PC-3 (cell line): ENCODE results near the gene RNF7. TPM values are rescaled to one million over a fixed set of nuclear protein-coding genes. Genes with fewer than 3 reads are reported as not detected.

Experiments used
- ATAC-seq: fragments of 200-7000 bp; cut with Tn5 transposase; 2 replicates; pipeline ENCODE4 v1.9.1; 2020; ENCODE audit warnings: mild to moderate bottlenecking, moderate library complexity
- BruUV-seq: library from RNA; stranded (reverse); fragments of 400-500 nt; replicated peaks from 2 replicates; lab custom pipeline; 2021; lab: Mats Ljungman, UMichigan
- CTCF ChIA-PET: fragments of 300-600 bp; sonication (Branson Sonifier 250); formaldehyde crosslinking; loops from one replicate; lab custom pipeline; 2022; ENCODE audit warnings: antibody characterized with exemption; lab: Charles Lee
- POLR2A ChIA-PET: fragments of 300-600 bp; sonication (Branson Sonifier 250); formaldehyde crosslinking; loops from one replicate; lab custom pipeline; 2022; ENCODE audit warnings: antibody characterized with exemption; ENCODE audit not compliant: unreplicated experiment; lab: Charles Lee
- DNase-seq: peaks from one replicate; pipeline ENCODE4 v3.0.0-alpha.2; 2015
- H2AFZ ChIP-seq: fragments of 300-600 bp; sonication (generic); 2 replicates; pipeline ENCODE4 v1.6.0; 2016; ENCODE audit warnings: antibody characterized with exemption, low read length
- H3F3A ChIP-seq: fragments of 300-600 bp; sonication (generic); one replicate; pipeline ENCODE4 v1.6.0; 2017; ENCODE audit warnings: antibody characterized with exemption, low read length, control low read depth, mild to moderate bottlenecking; ENCODE audit not compliant: unreplicated experiment
- H3K27ac ChIP-seq: fragments of 300-600 bp; sonication (generic); 2 replicates; pipeline ENCODE4 v1.5.1; 2016; ENCODE audit warnings: mild to moderate bottlenecking, low read length
- H3K27me3 ChIP-seq: fragments of 300-600 bp; sonication (generic); 2 replicates; pipeline ENCODE4 v1.6.1; 2016; ENCODE audit warnings: low read length, mixed read lengths
- H3K36me3 ChIP-seq: fragments of 300-600 bp; sonication (generic); 2 replicates; pipeline ENCODE4 v1.6.1; 2016; ENCODE audit warnings: low read depth, mixed run types, low read length, mixed read lengths
- H3K4me1 ChIP-seq: fragments of 300-600 bp; sonication (generic); 2 replicates; pipeline ENCODE4 v1.5.1; 2016; ENCODE audit warnings: low read length; ENCODE audit not compliant: insufficient read depth
- H3K4me2 ChIP-seq: fragments of 300-600 bp; sonication (generic); 2 replicates; pipeline ENCODE4 v1.6.0; 2016; ENCODE audit warnings: low read length
- H3K4me3 ChIP-seq: fragments of 300-600 bp; sonication (generic); 2 replicates; pipeline ENCODE4 v1.5.1; 2016; ENCODE audit warnings: mild to moderate bottlenecking, low read length, mixed read lengths
- H3K79me2 ChIP-seq: fragments of 300-600 bp; sonication (generic); 2 replicates; pipeline ENCODE4 v1.6.1; 2017; ENCODE audit warnings: low read length, mixed read lengths
- H3K9ac ChIP-seq: fragments of 300-600 bp; sonication (generic); 2 replicates; pipeline ENCODE4 v1.6.0; 2016; ENCODE audit warnings: mild to moderate bottlenecking, low read length
- H3K9me2 ChIP-seq: fragments of 300-600 bp; sonication (generic); replicated peaks from 2 replicates; pipeline ENCODE4 v1.6.1; 2016; ENCODE audit warnings: mixed run types, low read length, mixed read lengths
- H3K9me3 ChIP-seq: fragments of 300-600 bp; sonication (generic); 2 replicates; pipeline ENCODE4 v1.6.1; 2016; ENCODE audit warnings: low read length, mixed read lengths
- H4K20me1 ChIP-seq: fragments of 300-600 bp; sonication (generic); 2 replicates; pipeline ENCODE4 v1.6.1; 2016; ENCODE audit warnings: low read length, mixed read lengths
- EZH2 ChIP-seq: fragments of 300-600 bp; sonication (generic); IDR thresholded peaks from one replicate; pipeline ENCODE4 v1.6.1; 2017; ENCODE audit warnings: antibody characterized with exemption, mild to moderate bottlenecking, low read length; ENCODE audit not compliant: unreplicated experiment
- EZH2phosphoT487 ChIP-seq: fragments of 300-600 bp; sonication (generic); IDR thresholded peaks from 2 replicates; pipeline ENCODE4 v1.6.1; 2018; ENCODE audit warnings: mild to moderate bottlenecking, antibody characterized with exemption, low read length, borderline replicate concordance
- intact Hi-C: fragments of 100-400 bp; cut with micrococcal nuclease; formaldehyde crosslinking; loops from 2 replicates; pipeline ENCODE4 v1.9.0; 2023
- total RNA-seq: library from RNA; depleted of rRNA; stranded (reverse); fragments of >200 nt; gene quantifications from 2 replicates; pipeline ENCODE4 v1.2.3, GENCODE V29; 2014
- TF ChIP-seq, protein P1 (sequence below): fragments of 300-600 bp; sonication (generic); conservative IDR thresholded peaks from 2 replicates; pipeline ENCODE4 v1.5.1; 2017; ENCODE audit warnings: antibody characterized with exemption, low read depth, mild to moderate bottlenecking, low read length

The RNF7 gene
- total RNA-seq, 1 experiment from 2014 or later: 42.9 TPM

GRCh38 chr3:141738891-141739363 is 829 bp downstream of the RNF7 start:
- BruUV-seq: TSS peak; percentile 57
- CTCF ChIA-PET: interaction anchor here (0.7 to 1.2 kb wide), 2 partner anchors 50 to 128 kb away, joined by 3 to 9 read pairs; no protein-coding TSS in a partner anchor
- ATAC-seq: peak; percentile 2; the same call in 1 of the 2 replicates

GRCh38 chr3:141739731-141740130 is 1.6 kb downstream of the RNF7 start:
- CTCF ChIA-PET: no interaction called here
- no peaks in the 10 kb centered on the region for H3F3A ChIP-seq
- ATAC-seq (no peak), DNase-seq (no peak)
- H3K4me2 ChIP-seq: peak overlapping the region; percentile 96
- no peaks in the 10 kb centered on the region for H3K9me3 ChIP-seq
- H3K9me2 ChIP-seq: no peaks in the 10 kb centered on the region
- no peak for TF ChIP-seq EZH2
- TF ChIP-seq EZH2phosphoT487: no peak
- TF ChIP-seq, protein P1, sequence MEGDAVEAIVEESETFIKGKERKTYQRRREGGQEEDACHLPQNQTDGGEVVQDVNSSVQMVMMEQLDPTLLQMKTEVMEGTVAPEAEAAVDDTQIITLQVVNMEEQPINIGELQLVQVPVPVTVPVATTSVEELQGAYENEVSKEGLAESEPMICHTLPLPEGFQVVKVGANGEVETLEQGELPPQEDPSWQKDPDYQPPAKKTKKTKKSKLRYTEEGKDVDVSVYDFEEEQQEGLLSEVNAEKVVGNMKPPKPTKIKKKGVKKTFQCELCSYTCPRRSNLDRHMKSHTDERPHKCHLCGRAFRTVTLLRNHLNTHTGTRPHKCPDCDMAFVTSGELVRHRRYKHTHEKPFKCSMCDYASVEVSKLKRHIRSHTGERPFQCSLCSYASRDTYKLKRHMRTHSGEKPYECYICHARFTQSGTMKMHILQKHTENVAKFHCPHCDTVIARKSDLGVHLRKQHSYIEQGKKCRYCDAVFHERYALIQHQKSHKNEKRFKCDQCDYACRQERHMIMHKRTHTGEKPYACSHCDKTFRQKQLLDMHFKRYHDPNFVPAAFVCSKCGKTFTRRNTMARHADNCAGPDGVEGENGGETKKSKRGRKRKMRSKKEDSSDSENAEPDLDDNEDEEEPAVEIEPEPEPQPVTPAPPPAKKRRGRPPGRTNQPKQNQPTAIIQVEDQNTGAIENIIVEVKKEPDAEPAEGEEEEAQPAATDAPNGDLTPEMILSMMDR: no peak
- peaks cover 5% of the 10 kb centered on the region; the same call in 1 of the 2 replicates for H4K20me1 ChIP-seq
- no peak overlapping the region for H3K27ac ChIP-seq
- H3K9ac ChIP-seq: peak overlapping the region; percentile 96
- H2AFZ ChIP-seq: no peak overlapping the region
- no peaks in the 10 kb centered on the region for H3K27me3 ChIP-seq
- peak overlapping the region; percentile 95 for H3K4me3 ChIP-seq
- H3K79me2 ChIP-seq: peaks cover 66% of the 10 kb centered on the region
- intact Hi-C loops: loop anchor here (2.0 kb wide), 2 partner anchors 259 to 429 kb away; no protein-coding TSS in a partner anchor
- POLR2A ChIA-PET: no interaction called here
- H3K4me1 ChIP-seq: peaks cover 19% of the 10 kb centered on the region
- peaks cover 10% of the 10 kb centered on the region for H3K36me3 ChIP-seq
- no TSS peak for BruUV-seq

More at GRCh38 chr3:141738891-141739363, 829 bp downstream of the RNF7 start:
- Histone ChIP-seq H3K27ac (peak overlapping the region; percentile 74), H3K9me2 (no peaks in the 10 kb centered on the region), H4K20me1 (peaks cover 5% of the 10 kb centered on the region; the same call in 1 of the 2 replicates), H3K4me1 (peaks cover 19% of the 10 kb centered on the region), H3K36me3 (peaks cover 3% of the 10 kb centered on the region; the same call in 1 of the 2 replicates), H3K4me2 (peak overlapping the region; percentile 96), H3K79me2 (peaks cover 58% of the 10 kb centered on the region), H3K9me3 (no peaks in the 10 kb centered on the region), H3K27me3 (no peaks in the 10 kb centered on the region), H3K9ac (peak overlapping the region; percentile 96), H2AFZ (peak overlapping the region; percentile 90), H3K4me3 (peak overlapping the region; percentile 95), H3F3A (no peaks in the 10 kb centered on the region)
- POLR2A ChIA-PET: interaction anchor here (0.5 kb wide), 1 partner anchor 289 kb away, joined by 3 read pairs; no protein-coding TSS in a partner anchor
- peak; percentile 31 for DNase-seq
- TF ChIP-seq, protein P1: no peak
- TF ChIP-seq EZH2 (no peak), EZH2phosphoT487 (no peak)
- intact Hi-C loops: loop anchor here (1.0 to 2.0 kb wide), 5 partner anchors 136 to 428 kb away; no protein-coding TSS in a partner anchor

- H3K27me3 ChIP-seq: no peaks in the 10 kb centered on the region
- TF ChIP-seq EZH2phosphoT487 (no peak), EZH2 (no peak)
- TF ChIP-seq, protein P1: no peak
- no TSS peak for BruUV-seq
- peaks cover 69% of the 10 kb centered on the region for H3K79me2 ChIP-seq
- H3K4me1 ChIP-seq: peaks cover 19% of the 10 kb centered on the region
- no peak overlapping the region for H2AFZ ChIP-seq
- ATAC-seq: no peak
- H3K36me3 ChIP-seq: peaks cover 14% of the 10 kb centered on the region
- peaks cover 5% of the 10 kb centered on the region; the same call in 1 of the 2 replicates for H4K20me1 ChIP-seq
- CTCF ChIA-PET: no interaction called here
- intact Hi-C loops: no loop called here
- DNase-seq: no peak
- POLR2A ChIA-PET: no interaction called here
- no peak overlapping the region for H3K9ac ChIP-seq
- H3K9me3 ChIP-seq: no peaks in the 10 kb centered on the region
- peak overlapping the region; percentile 96 for H3K4me2 ChIP-seq
- H3F3A ChIP-seq: no peaks in the 10 kb centered on the region
- H3K4me3 ChIP-seq: peak overlapping the region; percentile 95
- H3K9me2 ChIP-seq: no peaks in the 10 kb centered on the region
- no peak overlapping the region for H3K27ac ChIP-seq
These were observed 2.3 kb downstream of the RNF7 start for GRCh38 chr3:141740349-141740748.
